Endothelial cell (in vitro differentiated cells): ENCODE data around the gene DLG1. TPM values are rescaled to one million over a fixed set of nuclear protein-coding genes. Genes with fewer than 3 reads are reported as not detected.

Source experiments
- DNase-seq: peaks from one replicate; pipeline ENCODE4 v3.0.0; 2021; ENCODE audit warnings: low spot score
- H3K27ac Mint-ChIP-seq: one replicate; pipeline ENCODE4 v1.8.0; 2021; ENCODE audit warnings: mixed read lengths, inconsistent platforms; ENCODE audit not compliant: unreplicated experiment
- H3K27me3 Mint-ChIP-seq: one replicate; pipeline ENCODE4 v1.8.0; 2021; ENCODE audit warnings: mild to moderate bottlenecking, moderate library complexity, mixed read lengths, inconsistent platforms; ENCODE audit not compliant: unreplicated experiment
- H3K36me3 Mint-ChIP-seq: one replicate; pipeline ENCODE4 v1.8.0; 2021; ENCODE audit warnings: mild to moderate bottlenecking, low read depth, mixed read lengths, inconsistent platforms; ENCODE audit not compliant: unreplicated experiment
- H3K4me1 Mint-ChIP-seq: one replicate; pipeline ENCODE4 v1.8.0; 2021; ENCODE audit warnings: mild to moderate bottlenecking, mixed read lengths, inconsistent platforms; ENCODE audit not compliant: unreplicated experiment
- H3K4me3 Mint-ChIP-seq: one replicate; pipeline ENCODE4 v1.8.0; 2021; ENCODE audit warnings: mild to moderate bottlenecking, mixed read lengths, inconsistent platforms; ENCODE audit not compliant: unreplicated experiment
- H3K9me3 Mint-ChIP-seq: one replicate; pipeline ENCODE4 v1.8.0; 2021; ENCODE audit warnings: mixed read lengths, inconsistent platforms; ENCODE audit not compliant: unreplicated experiment
- total RNA-seq: library from RNA; stranded (reverse); fragmentation: NEBNext Ultra II Directional; extraction: Animal tissue kit (Norgen Biotek cat#: 25700); gene quantifications from one replicate; pipeline ENCODE4 v1.2.1, GENCODE V29; 2021; ENCODE audit not compliant: unreplicated experiment
- TF ChIP-seq, protein P1 (sequence below): fragments of 200-600 bp; sonication (generic); IDR thresholded peaks from one replicate; pipeline ENCODE4 v1.5.0; 2021; ENCODE audit warnings: antibody characterized with exemption; ENCODE audit not compliant: unreplicated experiment

DLG1 gene
- total RNA-seq, 1 donor from 2014 or later: 75.5 TPM

DNA sequence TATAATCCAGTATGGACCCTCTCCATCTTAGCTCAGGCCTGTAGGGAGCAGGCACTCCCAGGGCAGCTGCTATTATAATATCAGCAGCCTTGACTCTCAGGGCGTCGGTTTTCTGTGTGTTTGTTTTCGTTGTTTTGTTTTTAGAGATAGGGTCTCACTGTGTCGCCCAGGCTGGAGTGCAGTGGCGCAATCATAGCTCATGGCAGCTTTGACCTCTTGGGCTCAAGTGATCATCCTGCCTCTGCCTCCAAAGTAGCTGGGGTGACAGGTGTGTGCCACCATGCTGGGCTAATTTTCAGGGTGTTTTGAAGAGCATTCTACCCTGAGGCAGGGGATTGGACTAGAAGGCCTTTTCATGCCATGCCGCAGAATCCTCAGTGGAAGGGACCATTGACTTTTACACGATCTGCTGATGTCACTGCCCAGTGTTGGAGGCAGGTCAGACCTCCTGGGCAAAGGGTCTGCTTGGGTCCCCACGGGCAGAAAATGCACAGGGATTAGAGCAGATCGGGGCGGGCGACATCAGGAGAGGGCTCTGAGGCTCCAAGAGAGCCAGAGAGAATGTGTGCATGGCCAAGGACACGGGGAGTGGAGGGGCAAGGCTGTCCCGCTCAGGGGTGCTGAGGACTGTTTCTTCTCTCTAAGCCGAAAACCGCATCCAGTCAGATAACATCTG lies 276.5 kb downstream of the DLG1 start:
- Mint-ChIP-seq H3K4me1 (no peaks in the 10 kb centered on the region), H3K27me3 (peaks cover 6% of the 10 kb centered on the region), H3K27ac (no peak overlapping the region), H3K9me3 (no peaks in the 10 kb centered on the region), H3K36me3 (no peaks in the 10 kb centered on the region), H3K4me3 (no peak overlapping the region)
- DNase-seq: no peak
- TF ChIP-seq, protein P1, sequence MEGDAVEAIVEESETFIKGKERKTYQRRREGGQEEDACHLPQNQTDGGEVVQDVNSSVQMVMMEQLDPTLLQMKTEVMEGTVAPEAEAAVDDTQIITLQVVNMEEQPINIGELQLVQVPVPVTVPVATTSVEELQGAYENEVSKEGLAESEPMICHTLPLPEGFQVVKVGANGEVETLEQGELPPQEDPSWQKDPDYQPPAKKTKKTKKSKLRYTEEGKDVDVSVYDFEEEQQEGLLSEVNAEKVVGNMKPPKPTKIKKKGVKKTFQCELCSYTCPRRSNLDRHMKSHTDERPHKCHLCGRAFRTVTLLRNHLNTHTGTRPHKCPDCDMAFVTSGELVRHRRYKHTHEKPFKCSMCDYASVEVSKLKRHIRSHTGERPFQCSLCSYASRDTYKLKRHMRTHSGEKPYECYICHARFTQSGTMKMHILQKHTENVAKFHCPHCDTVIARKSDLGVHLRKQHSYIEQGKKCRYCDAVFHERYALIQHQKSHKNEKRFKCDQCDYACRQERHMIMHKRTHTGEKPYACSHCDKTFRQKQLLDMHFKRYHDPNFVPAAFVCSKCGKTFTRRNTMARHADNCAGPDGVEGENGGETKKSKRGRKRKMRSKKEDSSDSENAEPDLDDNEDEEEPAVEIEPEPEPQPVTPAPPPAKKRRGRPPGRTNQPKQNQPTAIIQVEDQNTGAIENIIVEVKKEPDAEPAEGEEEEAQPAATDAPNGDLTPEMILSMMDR: no peak

DNA sequence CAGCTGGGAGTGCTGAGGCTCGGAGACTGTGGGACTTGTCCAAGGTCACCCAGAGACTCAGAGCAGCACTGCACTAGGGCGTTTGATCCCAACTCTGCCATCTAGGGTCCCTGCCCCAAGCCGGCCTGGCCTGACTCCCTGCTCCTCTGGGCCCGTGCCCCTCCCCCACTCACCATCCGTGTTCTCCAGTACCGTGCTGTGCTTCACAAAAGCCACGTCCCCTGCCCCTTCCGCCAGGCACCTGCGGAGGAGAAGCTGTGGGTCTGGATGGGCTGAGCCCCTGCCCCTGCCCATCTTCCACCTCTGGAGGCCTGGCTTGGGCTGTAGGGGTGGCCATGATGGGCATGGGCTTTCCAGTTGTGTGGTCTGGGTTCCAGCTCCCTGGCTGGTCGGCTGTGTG lies 277.2 kb downstream of the DLG1 start:
- Mint-ChIP-seq H3K27ac (no peak overlapping the region), H3K4me3 (no peak overlapping the region), H3K9me3 (no peaks in the 10 kb centered on the region), H3K4me1 (no peaks in the 10 kb centered on the region), H3K27me3 (peaks cover 6% of the 10 kb centered on the region), H3K36me3 (no peaks in the 10 kb centered on the region)
- DNase-seq: no peak
- TF ChIP-seq, protein P1: no peak

DNA sequence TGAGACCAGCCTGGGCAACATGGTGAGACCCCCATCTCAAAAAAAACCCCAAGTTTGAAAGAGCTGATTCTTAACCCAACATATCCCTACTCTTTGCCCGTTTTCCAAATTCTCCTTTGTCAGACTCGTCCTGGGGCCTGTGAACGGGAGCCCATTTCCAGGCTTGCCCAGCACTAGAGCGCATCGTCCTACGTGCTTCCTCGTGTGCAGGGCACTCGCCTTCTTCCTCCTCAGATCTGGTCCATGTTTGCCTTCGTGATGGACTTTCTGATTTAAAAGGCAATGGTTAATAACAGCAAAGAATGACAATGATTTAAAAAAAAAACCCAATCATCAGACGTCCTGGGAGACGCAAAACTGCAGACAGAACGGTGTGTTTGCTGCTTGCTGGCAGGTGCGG lies 278.9 kb downstream of the DLG1 start:
- TF ChIP-seq, protein P1: no peak
- Mint-ChIP-seq H3K27me3 (peaks cover 5% of the 10 kb centered on the region), H3K36me3 (no peaks in the 10 kb centered on the region), H3K4me3 (no peak overlapping the region), H3K27ac (no peak overlapping the region), H3K4me1 (no peaks in the 10 kb centered on the region), H3K9me3 (no peaks in the 10 kb centered on the region)
- no peak for DNase-seq

DNA sequence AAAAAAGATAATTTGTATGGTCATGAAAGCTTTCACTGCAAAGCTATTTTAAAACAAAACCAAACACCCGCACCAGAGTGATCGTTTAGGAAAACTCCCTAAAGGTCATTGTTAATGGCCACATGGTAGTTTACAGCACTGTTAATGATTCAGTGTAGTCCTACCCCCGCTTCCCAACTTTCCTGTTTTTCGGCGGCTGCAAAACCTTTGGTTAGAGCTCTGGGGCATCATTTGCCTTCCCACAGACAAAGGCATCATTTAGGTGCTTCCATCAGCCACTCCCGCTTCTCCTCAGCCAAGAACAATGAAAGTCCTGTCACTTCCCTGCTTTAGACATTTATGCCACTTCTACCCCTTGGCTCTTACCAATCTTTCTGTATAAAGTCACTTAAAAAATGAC lies 279.4 kb downstream of the DLG1 start:
- TF ChIP-seq, protein P1: no peak
- no peak for DNase-seq

DNA sequence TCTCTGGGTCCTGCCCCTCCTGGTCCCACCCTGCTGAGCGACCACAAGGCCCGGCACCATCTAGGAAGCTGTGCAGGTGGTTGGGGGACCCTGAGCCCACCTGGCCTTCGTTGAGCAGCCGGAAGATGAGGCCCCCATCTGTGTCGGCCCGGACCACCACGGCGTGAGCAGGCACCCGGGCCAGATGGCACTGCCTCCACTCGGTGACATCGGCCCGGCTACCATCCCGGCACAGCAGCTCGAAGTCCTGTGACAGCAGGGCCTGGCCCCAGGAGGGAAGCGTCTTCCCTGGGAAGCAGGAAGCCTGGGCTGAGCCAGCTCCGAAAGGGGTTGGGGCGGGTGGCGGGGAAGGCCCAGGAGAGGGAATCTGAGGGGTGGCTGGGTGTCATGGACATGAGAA lies 281.4 kb downstream of the DLG1 start:
- no peaks in the 10 kb centered on the region for H3K36me3 Mint-ChIP-seq
- no peak for DNase-seq
- no peak overlapping the region for H3K4me3 Mint-ChIP-seq
- H3K9me3 Mint-ChIP-seq: no peaks in the 10 kb centered on the region
- H3K27ac Mint-ChIP-seq: no peak overlapping the region
- H3K4me1 Mint-ChIP-seq: no peaks in the 10 kb centered on the region
- H3K27me3 Mint-ChIP-seq: peaks cover 2% of the 10 kb centered on the region
- TF ChIP-seq, protein P1: no peak

More for the DNA sequence above, 279.4 kb downstream of the DLG1 start:
- Mint-ChIP-seq H3K27me3 (peaks cover 5% of the 10 kb centered on the region), H3K36me3 (no peaks in the 10 kb centered on the region), H3K27ac (no peak overlapping the region), H3K9me3 (no peaks in the 10 kb centered on the region), H3K4me1 (no peaks in the 10 kb centered on the region), H3K4me3 (no peak overlapping the region)
